ENCODE data around the gene TRIM7. TPM values are rescaled to one million over a fixed set of nuclear protein-coding genes. Genes with fewer than 3 reads are reported as not detected.
A peak's percentile ranks its signal among the peaks of the same experiment; 100 is the strongest.

TRIM7 gene
- total and polyA plus RNA-seq, 7 donors, result 0.55 to 5.3 (median 1.2) TPM

DNA sequence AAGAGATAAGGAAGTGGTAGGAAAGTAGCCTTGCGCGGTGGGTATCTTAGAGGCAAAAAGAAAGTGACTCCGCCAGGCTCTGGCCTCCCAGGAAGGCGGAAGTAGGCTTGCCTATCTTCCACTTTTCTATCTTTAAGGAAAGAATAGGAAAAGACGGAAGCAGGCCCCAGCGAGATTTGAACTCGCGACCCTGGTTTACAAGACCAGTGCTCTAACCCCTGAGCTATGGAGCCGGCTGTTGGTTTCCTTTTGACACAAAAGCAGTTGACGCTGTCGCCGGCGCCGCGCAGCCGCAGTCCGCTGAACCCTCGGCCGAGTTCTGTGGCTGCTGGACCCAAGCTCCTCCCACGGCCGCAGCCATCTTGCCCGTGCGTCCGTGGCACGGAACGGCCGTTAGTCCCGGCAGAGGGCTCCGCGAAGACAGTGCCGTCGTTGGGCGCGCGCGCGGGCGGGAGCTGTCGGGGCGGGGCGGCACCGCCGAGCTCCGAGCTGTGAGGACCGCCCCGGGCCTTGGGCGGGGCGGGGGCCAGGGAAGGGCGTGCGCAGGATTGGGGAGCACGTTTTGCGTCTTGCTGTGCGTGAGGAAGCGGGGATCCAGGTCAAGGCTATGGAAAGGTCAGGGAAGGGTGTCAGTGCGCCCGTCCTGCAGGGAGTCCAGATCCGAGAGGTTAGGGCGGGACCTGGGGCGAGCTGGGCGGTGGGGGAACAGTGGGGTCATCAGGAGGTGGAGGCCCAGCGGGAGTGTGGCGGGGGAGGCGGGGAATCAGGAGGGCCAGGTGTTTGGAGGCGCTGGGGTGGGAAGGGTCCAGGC, 13.3 kb downstream of the TRIM7 start:
- Histone ChIP-seq H3K9me3 (no peaks in the 10 kb centered on the region), H3K36me3 (no peaks in the 10 kb centered on the region), H3K4me1 (peaks cover 7 to 33% (median 8%) of the 10 kb centered on the region in 4 donors), H3K27me3 (no peaks in the 10 kb centered on the region), H3K27ac (peak overlapping the region; percentile 82 to 93 (median 90)), H3K4me3 (peak overlapping the region; percentile 60 to 68 (median 64))
- 0 to 1% methylated on average over 64 of the region's 64 CpGs for WGBS, 2 donors
- TF ChIP-seq POLR2AphosphoS5 (IDR thresholded peaks at IDR 0.05), result peak; percentile 59 to 86 (median 76)
- TF ChIP-seq CTCF (IDR thresholded peaks at IDR 0.05), result no peak
- TF ChIP-seq EP300 (IDR thresholded peaks at IDR 0.05), result no peak
- TF ChIP-seq POLR2A (IDR thresholded peaks at IDR 0.05), result peak in 1 of 2 donors; percentile 33
- DNase-seq, result peak; percentile 97
- intact Hi-C loops (cut with DNase I), result loop anchor here (1.0 to 2.0 kb wide), 4 partner anchors 15 to 69 kb away; partner anchors contain the start of gene TRIM52

- TF ChIP-seq POLR2A (IDR thresholded peaks at IDR 0.05), result no peak
- no peak for TF ChIP-seq CTCF (IDR thresholded peaks at IDR 0.05)
- TF ChIP-seq POLR2AphosphoS5 (IDR thresholded peaks at IDR 0.05), result no peak
- TF ChIP-seq EP300 (IDR thresholded peaks at IDR 0.05), result no peak
- H3K4me3 ChIP-seq, result peak overlapping the region; percentile 60 to 68 (median 64)
- intact Hi-C loops (cut with DNase I), result loop anchor here (1.0 to 2.0 kb wide), 4 partner anchors 15 to 70 kb away; partner anchors contain the start of gene TRIM52
- H3K36me3 ChIP-seq, result no peaks in the 10 kb centered on the region
- H3K27ac ChIP-seq, result peak overlapping the region; percentile 82 to 93 (median 90)
- 0 to 1% methylated on average over 66 of the region's 66 CpGs for WGBS, 2 donors
- H3K27me3 ChIP-seq, result no peaks in the 10 kb centered on the region
- peaks cover 7 to 33% (median 8%) of the 10 kb centered on the region in 4 donors for H3K4me1 ChIP-seq
- DNase-seq, result peak; percentile 75
- no peaks in the 10 kb centered on the region for H3K9me3 ChIP-seq
Measured at GRCh38 chr5:181190711-181191525, 14.1 kb downstream of the TRIM7 start.

GRCh38 chr5:181189962-181190710, 14.9 kb downstream of the TRIM7 start:
- intact Hi-C loops (cut with DNase I), result loop anchor here (2.0 to 10.0 kb wide), 2 partner anchors 71 to 385 kb away; partner anchors contain the start of genes MGAT1 and TRIM52

More at GRCh38 chr5:181189962-181190710, 14.9 kb downstream of the TRIM7 start:
- TF ChIP-seq EP300 (IDR thresholded peaks at IDR 0.05), result no peak
- TF ChIP-seq POLR2A (IDR thresholded peaks at IDR 0.05), result no peak
- TF ChIP-seq POLR2AphosphoS5 (IDR thresholded peaks at IDR 0.05), result no peak
- no peak for TF ChIP-seq CTCF (IDR thresholded peaks at IDR 0.05)
- Histone ChIP-seq H3K27ac (peak overlapping the region; percentile 82 to 93 (median 90)), H3K4me1 (peaks cover 7 to 33% (median 8%) of the 10 kb centered on the region in 4 donors), H3K36me3 (no peaks in the 10 kb centered on the region), H3K9me3 (no peaks in the 10 kb centered on the region), H3K27me3 (no peaks in the 10 kb centered on the region), H3K4me3 (peak overlapping the region; percentile 60 to 68 (median 64))
- DNase-seq, result peak; percentile 75
- 0 to 1% methylated on average over 52 of the region's 52 CpGs for WGBS, 2 donors

Data from sigmoid colon (tissue), 7 donors.